Measurements from ENCODE around the gene C9orf78.
A peak's percentile ranks its signal among the peaks of the same experiment; 100 is the strongest.

C9orf78 gene

DNA sequence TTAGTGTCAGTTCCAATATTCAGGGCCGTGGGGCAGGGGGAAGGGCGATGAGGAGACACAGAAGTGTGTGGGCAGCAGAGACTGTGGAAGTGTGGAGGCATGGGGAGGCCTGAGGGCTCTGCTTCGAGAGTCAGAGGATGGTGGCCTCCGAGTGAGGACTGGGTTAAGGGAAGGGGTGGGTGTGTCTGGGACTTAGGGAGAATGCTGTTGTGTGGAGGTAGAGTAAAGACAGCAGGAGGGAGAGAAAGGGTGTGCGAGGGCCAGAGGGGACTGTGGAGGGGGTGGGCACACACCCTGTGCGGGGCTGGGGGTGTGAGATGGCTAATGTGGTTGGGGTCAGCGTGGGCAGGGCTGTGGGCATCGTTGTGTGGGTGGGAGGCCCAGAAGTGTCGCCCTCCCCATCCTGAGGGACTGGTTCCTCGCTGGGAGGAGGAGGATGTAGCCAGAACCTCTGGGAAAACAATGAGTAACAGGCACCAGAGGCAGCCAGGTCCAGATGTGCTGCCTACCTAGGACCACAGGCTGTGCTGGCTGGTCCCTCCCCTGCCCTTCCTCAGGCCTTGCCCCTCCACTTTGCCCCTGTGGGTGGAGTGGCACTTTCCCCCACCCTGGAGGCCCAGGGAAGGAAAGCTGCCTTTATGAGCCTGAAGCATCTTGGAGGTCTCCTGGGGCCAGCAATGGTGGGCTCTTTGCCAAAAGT is 4.4 kb upstream of the C9orf78 start:
- DNase-seq (ENCODE audit: low spot score) = no peak

DNA sequence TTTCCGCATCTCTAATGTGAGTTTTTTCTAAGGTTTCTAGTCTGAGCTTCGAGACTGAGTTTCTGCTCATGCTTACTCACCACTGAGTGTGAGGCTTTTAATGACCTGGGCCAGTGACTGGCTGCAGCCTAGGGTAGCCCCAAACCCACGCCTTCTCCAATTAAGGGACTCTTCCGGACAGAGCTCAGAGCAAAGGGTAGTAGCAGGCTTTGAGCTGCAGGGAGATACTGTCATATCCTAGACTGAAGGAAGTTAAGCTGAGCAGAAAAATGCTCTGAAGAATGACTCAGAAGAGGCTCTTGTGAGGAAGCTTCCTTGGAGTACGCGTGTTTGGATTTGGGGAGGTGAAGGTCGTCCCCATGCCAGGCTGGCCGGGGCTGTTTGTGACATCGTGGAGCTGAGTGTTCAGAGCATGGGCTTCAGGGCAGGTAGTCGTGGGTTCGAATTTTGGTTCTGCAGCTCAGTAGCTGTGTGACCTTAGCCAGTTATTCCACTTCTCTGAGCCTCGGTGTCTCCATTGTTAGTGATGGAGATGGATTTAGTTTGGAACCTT is 3.7 kb upstream of the C9orf78 start:
- no peak for DNase-seq (ENCODE audit: low spot score)

DNA sequence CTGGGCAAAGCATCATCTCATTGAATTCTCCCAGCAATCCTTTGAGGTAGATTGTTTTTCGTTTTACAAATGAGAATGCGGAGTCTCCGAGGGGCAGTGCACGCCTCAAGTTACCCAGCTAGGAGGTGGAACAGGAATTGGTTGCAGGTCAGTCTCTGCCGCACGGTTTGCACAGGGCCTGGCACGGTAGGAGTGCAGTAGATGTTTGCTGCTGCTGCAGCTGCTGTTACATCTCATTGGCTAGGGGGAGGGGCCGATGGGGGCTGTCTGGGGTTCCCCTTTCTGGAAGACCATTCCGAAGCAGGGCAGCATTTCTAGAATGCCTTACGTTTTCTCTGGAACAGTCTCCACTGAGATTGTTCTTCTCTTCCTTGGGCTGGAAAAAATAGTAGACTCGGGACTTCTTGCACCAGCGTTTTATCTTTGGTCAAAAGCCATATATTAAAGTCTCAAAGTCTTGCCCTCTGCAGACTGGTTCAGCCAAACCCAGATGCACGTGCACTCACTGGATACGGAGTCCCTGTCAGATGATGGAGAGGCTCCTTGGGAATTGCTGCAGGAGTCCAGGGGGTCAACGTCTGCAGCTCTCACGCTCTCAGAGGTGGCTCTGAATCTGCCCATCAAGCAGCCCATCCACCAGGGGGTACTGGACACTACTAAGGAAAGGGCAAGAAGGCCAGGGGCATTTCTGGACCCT is 1.4 kb upstream of the C9orf78 start:
- peak; percentile 27 for DNase-seq (ENCODE audit: low spot score)

DNA sequence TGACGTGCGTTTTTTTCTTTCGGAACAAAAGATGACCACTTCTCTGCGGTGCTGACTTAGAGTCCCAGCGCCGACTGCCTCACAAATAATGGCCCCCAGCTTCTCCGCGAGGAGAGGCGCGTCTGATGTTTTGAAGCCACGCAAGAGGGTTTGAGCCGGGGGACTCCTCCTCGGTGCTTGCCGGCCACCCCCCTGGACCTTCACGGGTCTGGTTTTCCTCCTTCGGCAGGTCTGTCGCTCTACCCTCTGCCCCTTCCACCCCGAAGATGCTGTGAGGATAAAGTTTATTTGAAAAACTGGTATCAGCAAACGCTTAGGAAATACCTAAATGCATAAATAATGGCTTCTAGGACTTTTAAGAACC is 767 bp upstream of the C9orf78 start:
- DNase-seq (ENCODE audit: low spot score) = no peak

DNA sequence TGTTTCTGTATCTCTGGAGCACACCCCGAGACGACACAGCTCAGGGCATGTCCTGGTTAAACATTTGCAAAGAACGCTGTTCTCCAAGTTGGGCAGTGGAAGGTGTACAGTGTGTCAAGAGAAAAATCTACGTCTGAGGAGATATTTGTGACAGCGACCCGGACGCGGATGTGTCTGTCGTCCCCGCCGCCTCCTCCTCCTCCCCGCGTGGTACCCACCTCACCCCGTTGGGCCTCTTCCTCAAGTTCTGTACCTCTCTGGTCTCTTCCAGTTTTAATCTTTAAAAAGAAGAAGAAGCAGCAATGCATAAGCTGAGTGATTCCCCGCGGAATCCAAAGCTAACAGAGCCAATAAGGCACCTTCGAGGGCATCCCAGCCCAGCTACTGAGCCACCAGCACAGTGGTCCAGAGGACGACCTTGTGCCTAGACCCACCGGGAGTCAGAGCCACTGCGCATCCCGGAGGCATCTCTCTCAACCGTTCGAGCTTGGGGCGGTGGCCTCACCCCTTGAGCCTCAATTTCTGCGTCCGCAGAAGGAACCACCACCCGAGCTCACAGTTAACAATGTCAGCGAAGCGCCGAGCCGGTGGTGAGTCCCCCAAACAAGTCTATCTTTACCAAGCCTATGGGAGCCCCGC is 467 bp downstream of the C9orf78 start:
- no peak for DNase-seq (ENCODE audit: low spot score)

DNA sequence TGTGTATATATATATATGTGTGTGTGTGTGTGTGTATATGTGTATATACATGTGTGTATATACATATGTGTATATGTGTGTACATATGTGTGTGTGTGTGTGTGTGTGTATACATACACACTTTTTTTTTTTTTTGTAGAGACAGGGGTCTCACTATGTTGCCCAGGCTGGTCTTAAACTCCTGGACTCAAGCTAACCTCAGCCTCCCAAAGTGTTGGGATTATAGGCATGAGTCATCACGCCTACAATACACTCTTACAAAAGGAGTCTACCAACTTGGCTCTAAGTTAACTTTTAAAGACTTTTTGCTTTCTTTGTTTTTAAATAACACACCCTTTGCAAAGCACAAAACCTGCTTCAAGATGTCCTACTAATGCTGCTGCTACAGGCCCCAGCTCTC is 2.1 kb downstream of the C9orf78 start:
- no peak for DNase-seq (ENCODE audit: low spot score)

DNA sequence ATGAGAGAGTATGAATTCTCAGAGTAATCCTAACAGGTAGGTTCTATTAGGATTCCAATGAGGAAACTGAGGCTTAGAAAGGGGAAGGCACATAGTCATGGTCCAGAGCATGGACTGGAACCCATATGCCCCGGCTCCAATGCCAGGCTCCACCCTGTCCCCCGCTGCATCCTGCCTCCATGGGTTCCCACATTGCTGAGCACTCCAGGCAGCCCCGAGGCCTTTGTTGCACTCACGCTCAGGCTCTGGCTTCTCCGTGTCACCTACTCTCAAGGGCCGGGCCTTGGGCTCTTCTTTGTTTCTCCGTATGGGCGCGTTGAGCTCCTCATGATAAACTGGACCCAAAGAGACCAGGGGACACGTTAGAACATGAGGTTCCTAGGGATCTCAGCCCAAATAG is 6.1 kb downstream of the C9orf78 start:
- DNase-seq (ENCODE audit: low spot score) = no peak

DNA sequence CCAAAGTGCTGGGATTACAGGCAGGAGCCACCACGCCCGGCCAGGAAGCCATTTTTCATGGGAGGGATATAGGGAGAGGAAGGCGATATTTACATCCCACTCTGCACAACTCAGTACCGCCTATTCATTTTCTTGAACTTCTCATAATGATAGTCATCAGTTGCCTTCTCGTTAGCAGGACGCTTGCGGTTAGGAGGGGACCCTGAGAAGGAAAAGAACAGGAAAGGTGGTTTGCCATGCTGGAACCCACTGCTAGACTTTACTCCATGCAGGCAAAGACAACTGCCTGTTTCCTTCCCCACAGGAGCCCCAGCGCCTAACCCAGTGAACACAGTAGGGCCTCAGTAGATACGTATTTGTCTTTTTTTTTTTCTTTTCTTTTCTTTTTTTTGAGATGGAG is 7.0 kb downstream of the C9orf78 start:
- no peak for DNase-seq (ENCODE audit: low spot score)

DNA sequence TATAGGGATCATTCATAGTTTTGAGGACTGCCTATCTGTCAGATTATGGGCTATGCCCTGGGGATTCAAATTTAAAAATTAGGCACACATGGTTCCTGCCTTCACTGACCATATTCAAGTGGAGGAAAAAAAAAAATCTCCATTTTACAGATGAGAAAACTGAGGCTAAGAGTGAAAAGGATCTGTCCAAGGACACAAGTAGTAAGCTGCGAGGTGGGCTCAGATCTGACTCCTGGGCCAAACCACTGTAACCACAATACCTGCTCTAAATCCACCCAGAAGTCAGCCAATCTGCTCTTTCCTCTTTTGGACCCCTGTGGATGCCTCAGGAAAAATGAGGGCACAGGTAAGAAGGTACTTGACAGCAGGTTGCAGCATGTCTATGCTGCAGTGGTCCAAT is 8.3 kb downstream of the C9orf78 start:
- DNase-seq (ENCODE audit: low spot score) = no peak

DNA sequence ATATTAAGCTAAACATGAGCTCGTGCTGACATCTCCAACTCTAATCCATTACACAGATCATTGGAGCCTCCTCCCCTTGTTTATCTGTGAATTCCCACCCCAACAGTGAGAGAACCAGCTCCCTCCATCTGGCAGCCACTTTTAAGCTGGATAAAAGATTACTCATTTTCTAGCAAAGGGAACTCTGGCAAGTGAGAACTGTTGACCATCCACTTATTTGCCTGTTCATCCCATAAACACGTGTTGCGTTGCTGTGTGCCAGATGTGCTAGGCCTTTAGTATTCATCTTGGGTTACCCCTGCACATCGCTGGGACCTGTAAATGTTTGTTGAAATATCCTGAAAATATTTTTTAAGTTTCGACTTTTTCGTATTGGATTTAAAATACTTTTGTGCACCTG is 8.7 kb downstream of the C9orf78 start:
- DNase-seq (ENCODE audit: low spot score) = no peak

DNA sequence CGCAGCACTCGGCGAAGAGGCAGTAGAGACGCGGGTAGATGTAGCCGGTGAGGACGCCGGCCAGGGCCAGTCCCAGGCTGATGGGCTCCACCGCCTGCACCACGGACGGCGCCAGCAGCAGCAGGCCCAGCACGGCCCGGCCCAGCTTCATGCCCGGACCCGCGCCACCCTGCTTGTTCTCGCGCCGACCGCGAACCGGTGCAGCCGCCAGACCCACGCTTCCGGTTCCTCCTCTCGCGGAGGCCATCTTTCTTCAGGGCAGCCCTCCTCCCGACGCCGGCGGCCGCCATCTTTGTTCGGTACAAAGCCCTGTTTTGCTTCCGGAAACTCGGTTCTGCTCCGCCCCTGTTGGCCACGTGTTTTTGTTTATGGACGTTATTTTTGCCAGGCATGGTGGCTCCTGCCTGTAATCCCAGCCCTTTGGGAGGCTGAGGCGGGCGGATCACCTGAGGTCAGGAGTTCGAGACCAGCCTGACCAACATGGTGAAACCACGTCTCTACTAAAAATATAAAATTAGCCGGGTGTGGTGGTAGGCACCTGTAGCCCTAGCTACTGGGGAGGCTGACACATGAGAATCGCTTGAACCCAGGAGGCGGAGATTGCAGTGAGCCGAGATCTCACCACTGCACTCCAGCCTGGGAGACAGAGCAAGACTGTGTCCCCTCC is 11.0 kb downstream of the C9orf78 start, which contains the start of gene TOR1A:
Gene TOR1A (minus strand): TSS at position 202 of the 667 bp plus-strand sequence. CDS start 51 bp downstream, at position 151.
- peak; percentile 96 for DNase-seq (ENCODE audit: low spot score)

DNA sequence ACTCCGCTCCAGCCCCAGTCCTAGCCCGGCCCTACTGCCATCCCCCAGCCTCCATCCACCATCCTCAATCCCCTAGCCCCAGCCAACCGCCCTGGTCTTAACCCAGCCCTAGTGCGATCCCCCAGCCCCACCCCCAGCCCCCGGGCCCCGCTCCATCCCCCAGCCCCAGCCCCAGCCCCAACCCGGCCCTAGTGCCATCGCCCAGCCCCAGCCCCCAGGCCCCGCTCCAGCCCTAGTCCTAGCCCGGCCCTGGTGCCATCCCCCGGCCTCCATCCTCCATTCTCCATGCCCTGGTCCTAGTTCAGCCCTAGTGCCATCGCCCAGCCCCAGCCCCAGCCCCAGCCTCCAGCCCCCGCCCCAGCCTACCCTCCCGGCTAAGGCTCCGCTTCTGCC is 11.5 kb downstream of the C9orf78 start:
- no peak for DNase-seq (ENCODE audit: low spot score)

DNA sequence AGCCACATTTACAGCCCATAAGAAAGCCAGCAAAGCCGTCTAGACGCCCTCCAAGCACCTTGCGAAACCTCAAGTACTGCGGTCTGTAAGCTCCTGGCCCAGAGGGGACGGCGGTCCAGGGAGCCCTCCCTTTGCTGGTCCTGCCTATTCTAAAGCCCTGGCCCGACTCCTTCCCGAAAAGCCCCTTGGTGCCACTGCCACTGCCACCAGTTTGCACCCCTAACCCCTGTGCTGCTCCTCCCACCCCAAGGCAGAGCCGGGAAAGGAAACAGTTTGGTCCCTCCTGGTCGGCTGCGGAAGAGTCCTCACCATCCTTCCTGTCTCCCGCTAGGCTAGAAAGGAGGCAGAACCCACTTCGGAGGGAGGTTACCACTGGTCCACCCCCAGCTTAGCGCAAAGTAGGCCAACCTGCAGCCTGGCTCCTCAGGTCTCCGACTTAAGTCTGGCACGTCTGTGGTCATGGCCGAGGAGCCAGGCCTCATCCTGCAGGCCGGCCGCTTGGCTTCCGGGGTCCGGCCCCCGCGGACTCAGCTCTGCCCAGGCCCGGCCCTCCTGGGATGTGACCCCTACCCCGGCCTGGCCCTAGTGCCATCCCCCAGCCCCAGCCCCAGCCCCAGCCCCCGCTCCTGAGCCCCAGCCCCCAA is 12.1 kb downstream of the C9orf78 start:
- DNase-seq (ENCODE audit: low spot score) = no peak

DNA sequence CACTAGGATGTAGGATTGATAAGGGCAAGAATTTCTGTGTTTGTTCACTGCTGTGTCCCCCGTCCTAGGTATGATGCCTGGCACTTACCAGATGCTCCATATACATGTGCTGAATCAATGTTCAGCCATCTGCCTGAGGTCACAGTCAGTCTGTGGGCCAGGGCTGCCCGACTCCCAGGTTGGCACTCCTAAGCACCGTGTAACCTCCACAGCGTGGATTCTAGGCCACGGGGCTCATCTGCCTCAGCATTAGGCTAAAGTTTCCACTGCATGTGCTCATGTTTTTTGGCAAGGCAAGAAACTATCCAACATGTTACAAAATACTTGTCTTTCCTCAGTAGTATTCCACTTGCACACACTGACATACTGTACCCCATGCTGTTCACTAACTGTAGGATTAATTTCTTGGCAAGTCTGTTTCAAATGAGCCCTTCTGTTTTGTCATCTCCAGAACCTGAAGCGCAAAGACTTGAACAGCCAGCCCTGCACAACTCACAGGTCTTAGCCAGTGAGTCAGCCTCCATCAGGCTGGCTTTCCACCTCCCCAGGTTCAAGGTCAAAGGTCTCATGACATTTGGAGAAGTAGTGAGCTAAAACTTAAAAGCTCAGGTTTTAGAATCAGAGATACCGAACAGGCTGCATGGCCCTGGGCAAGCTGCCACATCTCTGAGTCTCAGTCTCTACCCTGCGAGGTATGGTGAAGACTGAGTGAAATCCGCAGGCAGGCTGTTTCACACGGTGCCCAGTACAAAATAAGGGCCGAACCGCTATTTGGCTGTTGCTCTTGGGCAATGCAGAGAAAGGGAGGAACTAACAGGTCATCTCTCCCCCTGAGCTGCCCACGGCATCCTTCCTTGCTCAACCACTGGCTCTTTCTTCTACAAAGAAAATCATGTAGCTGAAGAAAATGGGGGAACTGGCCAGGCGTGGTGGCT is 18.3 kb downstream of the C9orf78 start:
- DNase-seq (ENCODE audit: low spot score) = peak; percentile 67

DNA sequence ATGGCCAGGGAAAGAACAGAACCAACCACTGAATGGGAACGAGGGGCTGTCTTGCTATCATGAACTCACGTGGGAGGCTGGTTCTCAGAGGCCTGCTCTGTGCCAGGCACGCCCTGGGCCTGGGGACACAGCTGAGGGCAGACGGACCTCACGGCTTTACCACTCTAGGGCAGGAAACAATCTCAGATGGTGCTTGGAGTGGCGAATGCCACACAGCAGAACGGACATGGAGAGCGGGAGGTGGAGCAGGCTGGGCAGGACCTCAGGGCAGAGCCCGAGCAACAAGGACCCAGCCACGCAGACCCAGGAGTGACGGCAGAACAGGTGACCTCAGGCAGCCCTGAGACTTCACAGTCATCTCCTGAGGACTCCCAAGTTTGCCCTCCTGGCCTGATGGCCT is 19.8 kb downstream of the C9orf78 start:
- no peak for DNase-seq (ENCODE audit: low spot score)

DNA sequence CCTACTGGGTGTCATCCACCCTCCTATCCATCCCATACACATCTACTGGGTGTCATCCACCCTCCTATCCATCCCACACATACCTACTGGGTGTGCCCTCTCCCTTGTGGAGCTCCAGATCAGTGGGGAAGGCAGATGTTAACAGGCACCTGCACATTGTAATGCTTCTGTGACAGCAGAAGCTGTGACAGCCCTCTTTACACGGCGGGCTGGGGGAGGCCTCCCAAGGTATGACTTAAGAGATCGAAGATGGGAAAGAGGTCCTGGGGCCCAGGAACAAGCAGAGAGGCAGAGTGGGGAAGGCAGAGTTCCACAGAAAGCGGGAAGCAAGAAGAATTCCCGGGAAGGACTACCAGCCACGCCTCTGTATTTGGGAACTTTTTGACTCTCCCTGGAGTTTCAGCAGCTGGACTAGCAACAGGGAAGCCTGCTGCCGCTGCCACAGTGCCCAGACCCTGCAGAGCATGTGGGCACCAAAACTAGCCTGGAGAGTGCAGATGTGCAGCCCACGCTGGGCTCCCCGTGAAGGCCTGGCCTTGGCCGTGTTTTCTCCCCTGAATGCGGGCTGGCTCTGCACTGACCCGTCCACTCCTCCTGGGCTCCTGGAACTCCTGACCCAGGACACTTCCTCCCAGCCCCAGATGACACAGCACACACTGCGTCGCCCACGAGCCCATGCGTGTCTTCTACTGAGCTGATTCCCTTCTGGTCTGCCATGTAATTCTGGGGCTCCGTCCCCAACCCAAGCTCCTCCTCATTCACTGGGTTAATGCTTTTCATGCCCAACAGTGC is 20.4 kb downstream of the C9orf78 start:
- DNase-seq (ENCODE audit: low spot score) = no peak

DNA sequence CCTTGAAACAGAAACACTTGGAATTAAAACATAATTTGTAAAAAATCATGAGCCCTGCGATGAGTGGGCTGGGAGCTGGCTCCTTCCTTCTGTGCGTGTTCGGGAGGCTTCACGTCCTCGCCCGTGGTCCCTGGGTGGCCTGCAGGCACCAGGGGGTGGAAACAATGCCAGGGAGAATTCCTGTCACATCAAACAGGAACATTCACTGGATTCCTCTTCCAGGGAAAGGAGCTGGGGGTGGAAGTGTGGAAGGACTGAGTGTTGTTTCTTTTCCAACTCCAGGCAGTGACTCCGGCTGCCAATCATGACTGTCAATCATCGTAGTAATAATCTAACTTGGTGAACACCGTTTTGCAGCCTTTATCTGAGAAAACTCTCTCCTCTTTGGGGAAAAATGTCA is 21.4 kb downstream of the C9orf78 start:
- no peak for DNase-seq (ENCODE audit: low spot score)

DNA sequence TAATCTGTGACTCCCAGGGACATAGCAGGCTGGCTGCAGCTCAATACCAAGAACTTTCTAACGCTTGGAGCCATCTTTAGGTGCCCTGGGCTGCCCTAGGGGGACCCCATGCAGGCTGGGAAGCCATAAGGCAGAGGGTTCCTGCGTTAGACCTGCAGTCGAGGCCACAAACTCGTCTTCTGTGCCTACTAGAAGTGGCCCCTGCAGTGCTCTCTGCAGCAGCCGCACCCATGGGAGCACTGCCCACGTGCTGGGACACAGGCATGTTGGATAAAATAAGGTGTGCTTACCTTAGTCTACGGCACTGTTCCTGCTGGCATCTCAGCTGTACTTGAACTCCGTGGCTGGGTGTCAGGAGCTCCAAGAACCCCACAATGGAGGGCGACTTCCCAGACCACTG is 22.7 kb downstream of the C9orf78 start:
- DNase-seq (ENCODE audit: low spot score) = no peak

DNA sequence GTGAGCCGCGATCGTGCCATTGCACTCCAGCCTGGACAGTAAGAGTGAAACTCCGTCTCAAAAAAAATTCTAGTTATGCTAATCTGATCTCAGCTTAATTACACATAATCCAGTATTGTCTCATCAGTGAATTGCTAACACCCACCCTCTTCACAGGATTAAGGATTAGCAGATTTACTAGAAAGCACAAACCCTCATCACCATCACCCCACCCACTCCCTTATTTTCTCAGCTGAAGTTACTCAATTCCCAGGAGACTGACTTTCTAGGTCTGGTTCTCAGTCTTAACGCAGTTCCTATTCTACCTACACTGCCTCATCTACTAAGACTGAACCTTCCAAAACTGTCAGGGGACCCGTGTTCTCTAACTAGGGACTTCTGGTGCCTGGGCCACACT is 23.1 kb downstream of the C9orf78 start:
- DNase-seq (ENCODE audit: low spot score) = no peak

DNA sequence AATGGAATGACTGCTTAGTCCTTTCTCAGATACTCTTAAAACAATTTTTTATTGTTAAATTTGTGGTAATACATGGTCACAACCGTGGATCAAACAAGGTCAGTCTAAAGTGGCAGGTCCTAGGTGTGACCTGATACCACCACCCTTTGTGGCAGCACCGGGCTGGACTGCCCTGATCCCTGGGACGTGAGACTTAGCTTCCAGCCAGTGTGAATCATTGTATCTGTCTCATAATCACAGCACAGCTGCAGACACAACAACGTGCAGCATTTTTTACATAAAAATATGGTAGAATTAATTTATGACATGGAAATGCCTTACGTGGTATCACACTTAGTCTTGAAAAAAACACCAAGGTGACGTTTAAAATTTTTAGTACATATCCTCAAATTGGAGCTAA is 24.3 kb downstream of the C9orf78 start:
- DNase-seq (ENCODE audit: low spot score) = no peak

All from cerebellar cortex (tissue), 1 donor.